ENCODE results near the gene DPYSL5. TPM values are rescaled to one million over a fixed set of nuclear protein-coding genes. Genes with fewer than 3 reads are reported as not detected.

The DPYSL5 gene
- total and polyA plus RNA-seq, 2 donors (not counting 3 experiments of a cell fraction or from before 2014, with no cell fraction given) = not detected

GRCh38 chr2:26938399-26939118 is 90.6 kb downstream of the DPYSL5 start:
- H3K27ac ChIP-seq (ENCODE audit: insufficient read depth, low read depth, low read length) = no peak overlapping the region
- H2AFZ ChIP-seq (ENCODE audit: low read depth, low read length) = no peak overlapping the region
- ChIA-PET CTCF (interaction anchor here (1.0 to 7.2 kb wide), 3 partner anchors 16 to 92 kb away, joined by 3 to 210 read pairs (median 6); partner anchors contain the start of gene DPYSL5), POLR2A (no interaction called here)
- peaks cover 2 to 3% of the 10 kb centered on the region in 2 experiments for H3K27me3 ChIP-seq (ENCODE audit: control insufficient read depth in 2 of 2, insufficient read depth in 2 of 2, low read length in 2 of 2)
- H3K9ac ChIP-seq (replicated peaks; ENCODE audit: extremely low read depth, insufficient read depth, low read length) = no peak overlapping the region
- intact Hi-C loops (cut with micrococcal nuclease) (no loop called here), dilution Hi-C loops (cut with MboI; ENCODE audit: extremely low pct_ligation_motif_present, low sequenced_read_pairs) (no loop called here)
- no peaks in the 10 kb centered on the region for H3K9me3 ChIP-seq (replicated peaks; ENCODE audit: control insufficient read depth, insufficient read depth, low read length)
- H3K4me1 ChIP-seq (ENCODE audit: control insufficient read depth, extremely low read depth, insufficient read depth, low read length) = no peaks in the 10 kb centered on the region
- no peaks in the 10 kb centered on the region for H3K79me2 ChIP-seq (ENCODE audit: control insufficient read depth, insufficient read depth, low read length)
- no peak overlapping the region for H3K4me3 ChIP-seq (replicated peaks in 1 of 3; ENCODE audit: insufficient read depth in 1 of 3, low read depth in 1 of 3, low read length in 3 of 3)
- H3K4me2 ChIP-seq (ENCODE audit: insufficient read depth, low read length) = no peak overlapping the region
- FAIRE-seq = no peak
- no TSS peak for BruUV-seq (replicated peaks)
- DNase-seq (ENCODE audit: low read depth, low spot score) = no peak
- no peaks in the 10 kb centered on the region for H3K36me3 ChIP-seq (ENCODE audit: control insufficient read depth in 2 of 2, extremely low read depth in 1 of 2, insufficient read depth in 2 of 2, low read length in 2 of 2)
- no peaks in the 10 kb centered on the region for H4K20me1 ChIP-seq (replicated peaks; ENCODE audit: control insufficient read depth, extremely low read depth, insufficient read depth, low read length)
- no peaks in the 10 kb centered on the region for H3K9me1 ChIP-seq (replicated peaks; ENCODE audit: control insufficient read depth, extremely low read depth, insufficient read depth, low read length)
- TF ChIP-seq POLR2AphosphoS5 (IDR thresholded peaks at IDR 0.05; ENCODE audit: insufficient read depth, low read depth, low read length) (no peak), FOS (IDR thresholded peaks at IDR 0.05; ENCODE audit: borderline replicate concordance, insufficient read depth, low read length) (no peak), EZH2 (IDR thresholded peaks at IDR 0.05; ENCODE audit: borderline replicate concordance, low read depth, low read length, severe bottlenecking) (no peak), POLR2A (IDR thresholded peaks at IDR 0.05; ENCODE audit: low read depth, low read length) (no peak), GATA2 (IDR thresholded peaks at IDR 0.05; ENCODE audit: insufficient read depth, insufficient read length, low read depth, low read length) (no peak), MYC (IDR thresholded peaks at IDR 0.05; ENCODE audit: low read depth, low read length) (no peak), MAX (IDR thresholded peaks at IDR 0.05; ENCODE audit: insufficient read depth, insufficient read length) (no peak), JUN (IDR thresholded peaks at IDR 0.05; ENCODE audit: borderline replicate concordance, insufficient read depth, insufficient read length, low read depth) (no peak)
- TF ChIP-seq, protein P1, sequence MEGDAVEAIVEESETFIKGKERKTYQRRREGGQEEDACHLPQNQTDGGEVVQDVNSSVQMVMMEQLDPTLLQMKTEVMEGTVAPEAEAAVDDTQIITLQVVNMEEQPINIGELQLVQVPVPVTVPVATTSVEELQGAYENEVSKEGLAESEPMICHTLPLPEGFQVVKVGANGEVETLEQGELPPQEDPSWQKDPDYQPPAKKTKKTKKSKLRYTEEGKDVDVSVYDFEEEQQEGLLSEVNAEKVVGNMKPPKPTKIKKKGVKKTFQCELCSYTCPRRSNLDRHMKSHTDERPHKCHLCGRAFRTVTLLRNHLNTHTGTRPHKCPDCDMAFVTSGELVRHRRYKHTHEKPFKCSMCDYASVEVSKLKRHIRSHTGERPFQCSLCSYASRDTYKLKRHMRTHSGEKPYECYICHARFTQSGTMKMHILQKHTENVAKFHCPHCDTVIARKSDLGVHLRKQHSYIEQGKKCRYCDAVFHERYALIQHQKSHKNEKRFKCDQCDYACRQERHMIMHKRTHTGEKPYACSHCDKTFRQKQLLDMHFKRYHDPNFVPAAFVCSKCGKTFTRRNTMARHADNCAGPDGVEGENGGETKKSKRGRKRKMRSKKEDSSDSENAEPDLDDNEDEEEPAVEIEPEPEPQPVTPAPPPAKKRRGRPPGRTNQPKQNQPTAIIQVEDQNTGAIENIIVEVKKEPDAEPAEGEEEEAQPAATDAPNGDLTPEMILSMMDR (IDR thresholded peaks at IDR 0.05; ENCODE audit: extremely low read depth in 1 of 2, insufficient read depth in 1 of 2, low read depth in 1 of 2, low read length in 2 of 2) = no peak
